Effector CD8-positive, alpha-beta T cell (primary cell): ENCODE measurements around the gene CCDC6.
"Not testable (repeated sequence)": the region's sequence is repeated elsewhere in the genome, so short reads cannot be mapped to it uniquely, and the experiment has no call there.

Experiments used
- DNase-seq: peaks from one replicate; lab custom pipeline; 2025; lab: John Stamatoyannopoulos, UW

The CCDC6 gene

GRCh38 chr10:59880971-59881510, 25.3 kb downstream of the CCDC6 start:
- DNase-seq = no peak

- no peak for DNase-seq
Observed at GRCh38 chr10:59880019-59880717, 26.2 kb downstream of the CCDC6 start.

- no peak for DNase-seq
Observed at GRCh38 chr10:59879363-59879913, 26.9 kb downstream of the CCDC6 start.

DNA sequence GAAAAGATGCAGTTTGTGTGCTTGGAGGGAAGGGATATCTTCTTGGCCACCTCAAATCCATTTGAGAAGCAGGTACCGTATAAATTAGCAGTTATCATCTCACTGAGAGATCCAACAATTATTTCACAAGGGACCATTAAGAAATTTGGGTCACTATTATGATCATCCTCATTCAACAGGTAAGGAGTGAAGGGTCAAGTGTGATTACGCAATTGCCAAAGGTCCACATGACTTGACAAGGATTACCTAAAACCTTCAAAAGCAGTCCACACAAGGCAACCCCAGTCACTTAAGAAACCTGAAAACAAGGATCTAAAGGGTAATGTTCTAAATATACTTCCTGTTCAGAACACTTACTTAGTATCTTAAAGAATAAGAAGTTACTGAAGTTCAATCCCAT, 27.4 kb downstream of the CCDC6 start:
- no peak for DNase-seq

DNA sequence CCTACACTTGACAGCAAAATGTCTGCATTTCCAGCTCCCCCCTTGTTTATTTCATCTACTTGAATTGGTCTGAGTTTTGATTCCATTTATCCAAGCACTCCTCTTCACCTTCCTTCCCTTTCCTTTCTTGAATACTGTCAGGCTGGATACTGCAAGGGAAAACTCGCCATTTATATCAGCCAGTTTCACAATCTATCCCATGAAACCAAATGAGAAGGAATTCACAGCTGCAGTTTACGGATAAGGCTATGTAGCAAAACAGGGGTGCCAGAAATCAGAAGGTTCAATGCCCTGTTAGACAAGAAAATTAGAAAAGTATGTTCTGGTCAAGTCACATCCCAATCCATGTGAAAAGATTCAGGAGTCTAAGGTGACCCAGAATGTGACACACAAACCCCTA, 28.1 kb downstream of the CCDC6 start:
- DNase-seq = no peak

DNA sequence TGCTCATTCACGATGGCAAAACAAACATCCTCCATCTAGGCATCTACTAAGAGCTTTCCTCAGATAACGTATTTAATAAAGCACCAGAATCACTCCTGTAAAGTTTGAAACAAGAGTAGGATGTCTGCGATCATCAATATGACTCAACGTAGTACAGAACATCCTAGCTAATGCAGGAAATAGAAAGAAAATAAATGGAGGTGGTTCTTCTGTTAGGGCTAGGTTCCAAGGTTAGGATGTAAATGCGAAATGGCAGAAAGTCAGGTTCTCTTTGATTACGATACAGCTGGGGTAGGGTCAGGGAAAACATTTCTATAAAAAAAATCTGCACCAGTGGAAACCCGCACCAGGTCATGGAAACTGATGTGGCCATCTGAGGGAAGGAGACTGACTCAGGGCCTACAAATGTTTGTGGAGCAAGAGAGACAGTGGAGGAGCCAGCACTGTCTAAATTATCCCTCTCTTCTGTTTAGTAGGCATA, 29.1 kb downstream of the CCDC6 start:
- no peak for DNase-seq

DNA sequence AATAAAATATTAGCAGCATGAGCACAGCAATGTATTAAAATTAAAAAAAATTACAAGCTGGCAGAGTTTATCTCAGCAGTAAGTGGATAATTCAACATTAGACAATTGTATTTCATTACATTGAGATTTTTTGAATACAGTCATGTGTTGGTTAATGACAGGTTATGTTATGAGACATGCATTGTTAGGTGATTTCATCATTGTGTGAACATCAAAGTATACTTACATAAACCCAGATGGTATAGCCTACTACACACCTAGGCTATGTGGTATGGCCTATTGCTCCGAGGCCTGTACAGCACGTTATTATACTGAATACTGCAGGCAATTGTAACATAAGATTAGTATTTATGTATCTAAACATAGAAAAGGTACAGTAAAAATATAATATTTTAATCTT, 29.7 kb downstream of the CCDC6 start:
- no peak for DNase-seq

DNA sequence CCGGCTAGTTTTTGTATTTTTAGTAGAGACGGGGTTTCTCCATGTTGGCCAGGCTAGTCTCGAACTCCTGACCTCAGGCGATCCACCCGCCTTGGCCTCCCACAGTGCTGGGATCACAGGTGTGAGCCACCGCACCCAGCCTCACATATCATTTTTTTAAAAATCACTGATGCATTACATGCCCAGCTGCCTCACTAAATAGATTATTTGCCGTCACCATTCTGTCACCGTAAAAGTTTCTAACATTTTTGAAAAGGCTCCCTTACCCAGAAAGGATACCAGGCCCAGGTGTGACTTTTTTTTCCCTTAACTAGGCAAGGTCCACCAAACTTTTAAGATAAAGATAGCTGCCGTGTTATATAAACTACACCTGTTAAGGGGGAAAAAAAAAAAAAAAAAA, 30.1 kb downstream of the CCDC6 start:
- DNase-seq = not testable (repeated sequence)

DNA sequence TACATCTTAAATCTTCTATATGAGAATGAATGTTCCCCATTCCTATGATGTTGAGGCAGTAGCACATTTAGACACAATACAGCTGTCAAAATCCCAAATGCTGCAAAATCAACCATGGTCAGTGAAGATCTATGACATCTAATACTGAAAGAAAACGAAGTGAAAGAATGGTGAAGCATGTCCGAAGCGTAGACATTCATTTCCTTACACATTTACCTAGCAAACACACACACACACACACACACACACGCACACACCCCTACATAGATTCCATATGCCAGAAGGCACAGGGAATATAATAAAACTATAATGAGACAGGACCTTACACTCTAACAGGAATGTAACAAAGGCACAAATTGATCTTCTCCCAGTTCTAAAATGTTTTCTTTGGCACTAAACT, 32.5 kb downstream of the CCDC6 start:
- no peak for DNase-seq

- DNase-seq = no peak
Observed at GRCh38 chr10:59872892-59873463, 33.4 kb downstream of the CCDC6 start.

DNA sequence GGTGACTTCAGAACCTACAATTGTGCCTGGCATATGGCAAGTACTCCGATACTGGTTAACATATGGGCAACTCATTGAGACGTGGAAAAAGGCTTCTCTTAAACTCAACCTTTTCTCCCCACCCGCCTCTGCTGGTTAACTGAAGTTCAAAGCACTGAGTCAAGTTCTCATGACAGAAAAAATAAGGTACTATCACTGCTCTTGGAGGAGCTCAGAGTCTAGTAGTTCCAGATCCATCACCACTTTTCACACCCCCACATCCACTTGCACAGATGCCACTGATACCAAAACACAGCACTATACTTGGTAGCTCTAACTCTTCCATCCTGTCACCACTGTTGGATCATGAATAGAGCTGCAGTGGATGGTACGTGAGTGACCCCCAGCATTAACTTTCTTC, 36.2 kb downstream of the CCDC6 start:
- DNase-seq = no peak

- DNase-seq = no peak
Observed at GRCh38 chr10:59869594-59869940, 36.8 kb downstream of the CCDC6 start.

DNA sequence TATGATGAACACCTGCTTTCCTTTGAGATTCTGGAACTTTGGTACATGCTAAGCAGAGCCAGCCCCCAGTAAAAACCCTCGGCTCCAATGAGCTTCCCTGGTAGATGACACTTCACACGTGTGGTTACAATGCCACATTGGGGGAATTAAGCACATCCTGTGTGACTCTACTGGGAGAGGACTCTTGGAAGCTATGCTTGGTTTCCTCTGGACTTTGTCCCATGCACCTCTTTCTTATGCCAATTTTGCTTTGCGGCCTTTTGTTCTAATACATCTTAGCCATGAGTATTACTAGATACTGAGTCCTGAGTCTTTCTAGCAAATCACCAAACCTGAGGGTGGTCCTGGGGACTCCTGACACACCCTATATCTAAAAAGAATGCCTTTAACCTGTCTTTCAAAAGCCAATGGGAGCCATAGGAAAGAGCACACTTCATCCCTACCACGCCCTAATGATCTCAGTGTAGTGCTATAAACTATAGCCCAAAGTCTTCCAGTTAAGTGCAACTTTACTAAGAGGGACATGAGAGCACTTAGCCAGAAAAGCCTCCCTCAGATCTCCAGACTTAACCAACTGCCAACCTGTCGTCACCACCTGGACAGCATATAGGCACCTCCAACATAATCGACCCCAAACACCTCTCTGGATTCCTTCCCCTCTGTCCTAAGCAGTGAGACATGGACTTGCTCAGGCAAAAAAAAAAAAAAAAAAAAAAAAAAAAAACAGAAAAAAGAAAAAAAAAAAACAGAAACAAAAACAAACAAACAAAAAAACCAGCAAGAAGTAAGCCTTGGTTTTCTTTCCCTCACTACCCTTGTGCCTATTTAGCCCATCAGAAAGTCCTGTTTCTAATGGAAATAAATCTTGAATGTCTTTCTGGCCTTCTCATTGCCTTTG, 37.4 kb downstream of the CCDC6 start:
- no peak for DNase-seq

GRCh38 chr10:59867590-59867989, 38.8 kb downstream of the CCDC6 start:
- DNase-seq = no peak

GRCh38 chr10:59865101-59865500, 41.3 kb downstream of the CCDC6 start:
- no peak for DNase-seq

DNA sequence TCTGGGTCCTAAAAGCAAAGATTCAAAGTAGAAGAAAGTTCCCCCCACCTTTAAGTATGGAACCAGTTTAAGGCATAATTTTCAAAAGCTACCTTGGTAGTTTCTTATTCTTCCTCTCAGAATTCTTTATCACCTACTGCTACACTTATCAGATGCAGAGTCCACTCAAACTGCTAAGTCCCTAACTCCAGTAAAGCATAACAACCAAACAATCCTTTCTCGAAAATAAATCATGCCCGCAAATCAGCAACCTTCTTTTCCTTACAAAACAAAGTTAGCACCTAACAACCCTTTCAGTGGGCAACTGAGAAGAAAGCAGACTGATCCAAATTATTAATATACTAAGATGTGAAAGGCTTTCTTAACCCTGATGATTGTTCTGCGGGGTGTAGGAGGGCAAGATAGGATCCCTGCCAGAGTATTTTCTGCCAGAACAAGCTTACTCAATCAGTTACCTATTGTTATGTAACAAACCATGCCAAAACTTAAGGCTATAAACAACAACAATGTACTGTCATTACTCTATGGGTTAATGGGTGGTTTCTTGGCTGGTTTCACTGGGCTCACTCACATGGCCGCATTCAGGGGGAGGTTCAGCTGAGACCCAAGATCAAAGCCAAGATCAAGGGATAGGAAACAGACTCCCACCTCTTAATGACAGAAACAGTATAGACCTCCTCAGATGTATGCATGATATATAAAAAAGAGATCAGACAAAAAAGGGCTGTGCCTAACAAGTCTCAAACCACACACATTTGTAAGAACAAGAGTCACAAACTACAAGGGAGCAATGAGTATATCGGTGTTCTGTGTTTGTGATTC, 42.0 kb downstream of the CCDC6 start:
- no peak for DNase-seq

DNA sequence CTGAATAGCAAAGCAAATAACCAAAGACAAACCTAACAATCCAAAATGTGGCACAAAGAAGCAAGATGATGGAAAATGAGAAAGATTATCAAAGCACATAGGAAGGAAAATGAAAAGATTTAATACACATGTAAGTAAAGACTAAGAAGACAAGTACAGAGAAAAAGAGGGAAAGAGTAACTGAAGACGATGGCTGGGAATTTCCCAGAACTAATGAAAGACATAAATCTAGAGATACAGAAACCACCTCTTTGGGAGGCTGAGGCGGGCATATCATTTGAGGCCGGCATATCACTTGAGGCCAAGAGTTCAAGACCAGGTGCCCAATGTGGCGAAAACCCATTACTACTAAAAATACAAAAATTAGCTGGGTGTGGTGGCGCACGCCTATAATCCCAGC, 46.8 kb downstream of the CCDC6 start:
- no peak for DNase-seq

DNA sequence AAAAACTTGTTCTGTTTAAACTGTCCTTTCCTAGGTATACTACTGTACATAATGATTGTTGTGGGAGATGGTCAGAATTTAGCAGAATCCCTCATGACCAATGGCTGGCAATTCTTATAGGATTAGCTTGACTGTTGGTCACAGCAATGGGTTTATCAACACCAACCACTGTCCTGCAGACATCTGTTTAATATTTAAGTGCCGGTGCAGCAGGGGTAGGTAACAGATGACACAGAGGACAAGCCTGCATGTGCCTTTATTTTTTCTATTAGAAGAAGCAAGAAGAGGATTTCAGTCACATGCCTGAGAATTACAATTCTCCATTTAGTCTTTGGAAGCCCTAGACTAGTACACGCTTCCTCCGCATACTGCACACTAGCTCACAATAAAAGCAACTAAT, 48.4 kb downstream of the CCDC6 start:
- no peak for DNase-seq

DNA sequence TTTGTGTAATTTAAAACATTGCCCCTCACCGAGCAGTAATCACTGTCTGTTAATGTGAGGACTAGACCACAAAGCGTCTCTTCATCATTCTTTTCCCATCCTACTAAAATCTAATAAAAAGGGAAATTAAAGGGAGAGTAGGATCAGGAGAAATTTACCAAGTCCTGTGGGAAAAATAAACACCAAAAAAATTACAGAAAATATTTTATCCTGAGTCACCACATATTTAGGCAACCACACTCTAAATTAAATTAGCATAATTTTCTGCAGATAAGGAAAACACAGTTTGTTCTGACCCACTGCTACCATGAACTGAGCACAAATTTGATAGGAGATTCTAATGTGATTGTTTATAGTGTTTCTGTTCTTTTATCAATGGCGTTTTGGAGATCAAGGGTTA, 49.3 kb downstream of the CCDC6 start:
- no peak for DNase-seq

DNA sequence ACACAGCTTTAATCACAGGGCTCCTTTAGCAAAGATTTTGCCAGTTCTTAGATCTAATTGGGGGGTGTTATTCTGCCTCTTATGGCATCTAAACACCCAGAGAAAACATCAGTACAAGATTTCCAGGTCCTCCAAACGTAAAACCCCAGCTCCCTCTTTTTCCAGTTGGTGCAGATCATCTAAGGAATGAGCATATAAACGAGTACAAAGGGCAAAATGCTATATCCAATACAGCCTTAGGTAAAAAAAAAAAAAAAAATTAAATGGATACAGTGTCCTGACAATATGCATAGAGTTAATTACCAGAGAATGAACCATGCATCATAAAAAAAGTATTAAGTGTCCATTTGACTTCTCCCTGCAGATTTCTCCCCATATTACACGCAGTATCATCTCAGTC, 50.3 kb downstream of the CCDC6 start:
- DNase-seq = no peak

DNA sequence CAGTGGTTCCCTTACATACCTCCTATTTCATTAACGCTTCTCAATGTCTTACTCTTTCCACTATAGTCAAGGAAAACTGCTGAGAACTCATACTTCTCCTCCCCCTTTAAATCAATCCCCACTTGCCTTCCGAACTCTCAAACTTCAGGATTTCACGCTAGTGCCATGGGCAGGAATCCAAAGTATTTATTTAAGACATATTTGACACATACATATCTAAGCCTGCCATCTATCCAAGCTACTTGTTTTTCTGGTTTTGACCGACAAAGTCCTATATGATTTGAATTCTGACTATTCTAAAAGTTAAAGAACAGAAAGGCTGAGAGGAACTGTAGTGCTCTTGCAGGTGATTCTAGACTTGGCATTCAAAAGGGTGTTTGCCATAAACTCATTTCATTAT, 51.8 kb downstream of the CCDC6 start:
- no peak for DNase-seq

DNA sequence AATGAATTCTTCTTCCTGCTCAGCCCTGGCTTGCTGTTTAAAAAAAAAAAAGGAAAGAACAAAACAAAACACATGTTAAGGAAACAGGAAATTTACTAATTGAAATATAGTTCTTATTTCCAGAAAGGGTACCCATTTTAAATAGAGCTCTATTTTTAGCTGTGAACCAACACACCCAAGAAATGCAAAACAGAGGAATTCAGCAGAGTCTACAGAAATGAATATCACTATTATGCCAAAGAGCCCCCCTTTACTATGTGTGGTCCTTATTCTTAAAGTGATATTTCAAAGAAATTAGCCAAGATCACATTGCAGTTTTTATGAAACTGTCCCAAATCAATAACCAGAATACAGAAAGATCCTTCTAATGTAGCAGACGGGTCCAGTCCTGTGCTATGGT, 53.7 kb downstream of the CCDC6 start:
- DNase-seq = no peak
